K562 (cell line): Measurements from ENCODE around the gene ZNF385C. TPM values are rescaled to one million over a fixed set of nuclear protein-coding genes. Genes with fewer than 3 reads are reported as not detected.

Experiments used
- ATAC-seq: fragments of 200-7000 bp; cut with Tn5 transposase; 3 replicates; pipeline ENCODE4 v1.9.1; 2020; ENCODE audit warnings: moderate library complexity
- BruUV-seq: library from RNA; stranded (reverse); fragments of 400-500 nt; replicated peaks from 2 replicates; lab custom pipeline; 2021; lab: Mats Ljungman, UMichigan
- CTCF ChIA-PET: fragments of 300-600 bp; formaldehyde crosslinking; extraction: SDS; loops from one replicate; lab custom pipeline; 2021; ENCODE audit warnings: low intra/inter-chr PET ratio; lab: Yijun Ruan, JAX
- POLR2A ChIA-PET: fragments of 300-600, 350-650 bp; sonication (Branson Sonifier 250); formaldehyde crosslinking; extraction: SDS; loops from one replicate; lab custom pipeline; 2021; ENCODE audit warnings: antibody characterized with exemption, inconsistent platforms; lab: Yijun Ruan, JAX
- DNase-seq, 4 experiments: peaks; one replicate each; pipeline versions ENCODE4 v3.0.0 to v3.0.0-alpha.2; 2011 to 2018; ENCODE audit warnings: low spot score in 3 of 4, mixed read lengths in 3 of 4; ENCODE audit errors: extremely low read depth in 1 of 4
- FAIRE-seq: peaks from 2 replicates; lab custom pipeline; 2011; peaks lifted over from hg19 to GRCh38; lab: Jason Lieb, UNC
- H2AFZ ChIP-seq: 2 replicates; pipeline ENCODE4 v1.6.0; 2011; ENCODE audit warnings: low read depth, low read length, control low read depth, inconsistent platforms
- H3K27ac ChIP-seq: fragments of 200-600 bp; 3 replicates; pipeline ENCODE4 v1.8.0; 2011; ENCODE audit warnings: low read depth, mild to moderate bottlenecking, control low read depth, inconsistent platforms, low read length, moderate library complexity, mixed read lengths; ENCODE audit errors: extremely low read depth
- H3K27me3 ChIP-seq, 2 experiments: fragments of 300-600 bp in 1 of 2; 2 replicates in 1 of 2; 3 replicates in 1 of 2; pipeline versions ENCODE4 v1.6.0 to v1.8.0; 2011; ENCODE audit warnings: inconsistent platforms in 2 of 2, low read length in 2 of 2, mild to moderate bottlenecking in 1 of 2, mixed read lengths in 1 of 2, moderate library complexity in 1 of 2; ENCODE audit not compliant: control insufficient read depth in 2 of 2, insufficient read depth in 2 of 2
- H3K36me3 ChIP-seq: fragments of 300-600 bp; 3 replicates; pipeline ENCODE4 v1.8.0; 2011; ENCODE audit warnings: mild to moderate bottlenecking, low read length, inconsistent platforms; ENCODE audit not compliant: control insufficient read depth, insufficient read depth
- H3K4me1 ChIP-seq, 2 experiments: fragments of 200-600 bp in 1 of 2; replicated peaks in 1 of 2; 2 replicates in 1 of 2; 3 replicates in 1 of 2; pipeline versions ENCODE4 v1.5.1 to v1.8.0; 2011; ENCODE audit warnings: inconsistent platforms in 2 of 2, low read length in 2 of 2, mild to moderate bottlenecking in 1 of 2, mixed read lengths in 1 of 2, moderate library complexity in 1 of 2; ENCODE audit not compliant: control insufficient read depth in 2 of 2, insufficient read depth in 2 of 2
- H3K4me2 ChIP-seq: 2 replicates; pipeline ENCODE4 v1.6.1; 2011; ENCODE audit warnings: low read length, control low read depth, inconsistent platforms, mixed read lengths; ENCODE audit not compliant: insufficient read depth
- H3K4me3 ChIP-seq: fragments of 200-600 bp; sonication (generic), shearing (Covaris generic); 2 replicates; pipeline ENCODE4 v1.5.1; 2016; ENCODE audit warnings: control low read depth, inconsistent platforms
- H3K79me2 ChIP-seq: fragments of 200-600 bp; 3 replicates; pipeline ENCODE4 v1.8.0; 2011; ENCODE audit warnings: low read length, inconsistent platforms; ENCODE audit not compliant: control insufficient read depth, insufficient read depth
- H3K9ac ChIP-seq, 2 experiments: 2 replicates each; pipeline versions ENCODE4 v1.6.0 to v1.6.1; 2011; ENCODE audit warnings: low read depth in 2 of 2, low read length in 2 of 2, control low read depth in 1 of 2, inconsistent platforms in 1 of 2, mild to moderate bottlenecking in 1 of 2, mixed read lengths in 1 of 2; ENCODE audit not compliant: insufficient read depth in 1 of 2
- H3K9me1 ChIP-seq: one replicate; pipeline ENCODE4 v1.6.0; 2011; ENCODE audit warnings: inconsistent platforms, mild to moderate bottlenecking, low read length, moderate library complexity; ENCODE audit not compliant: control insufficient read depth, insufficient read depth
- H3K9me3 ChIP-seq: replicated peaks from 2 replicates; pipeline ENCODE4 v1.5.1; 2011; ENCODE audit warnings: low read depth, low read length, inconsistent platforms; ENCODE audit not compliant: control insufficient read depth, insufficient read depth
- H4K20me1 ChIP-seq: replicated peaks from 2 replicates; pipeline ENCODE4 v1.6.1; 2011; ENCODE audit warnings: low read length, inconsistent platforms, mixed read lengths; ENCODE audit not compliant: control insufficient read depth, insufficient read depth
- ARID2 ChIP-seq: fragments of 450-650 bp; IDR thresholded peaks from 2 replicates; pipeline ENCODE4 v1.6.1; 2017; ENCODE audit warnings: antibody characterized with exemption, mild to moderate bottlenecking
- CGGBP1 ChIP-seq: fragments of 250-450 bp; sonication (Bioruptor Pico); IDR thresholded peaks from 2 replicates; pipeline ENCODE4 v1.9.0; 2021; ENCODE audit warnings: mild to moderate bottlenecking
- CTBP1 ChIP-seq: fragments of 450-650 bp; IDR thresholded peaks from 2 replicates; pipeline ENCODE4 v1.6.1; 2016; ENCODE audit warnings: borderline replicate concordance
- SRSF3 ChIP-seq: fragments of 200-400 bp; formaldehyde crosslinking; IDR thresholded peaks from 2 replicates; pipeline ENCODE4 v1.6.1; 2016; ENCODE audit warnings: mild to moderate bottlenecking, low read length, moderate library complexity; ENCODE audit not compliant: insufficient read depth
- ZBTB33 ChIP-seq: sonication (generic); formaldehyde crosslinking; IDR thresholded peaks from 2 replicates; pipeline ENCODE4 v1.8.1; 2023; ENCODE audit warnings: mild to moderate bottlenecking, missing genetic modification reagents
- WGBS: fragments of 100-300 bp; shearing (Covaris generic); methylation state at CpG from one replicate; pipeline ENCODE4 v1.1.6; 2016; ENCODE audit warnings: low coverage, mixed read lengths; ENCODE audit not compliant: insufficient coverage; ENCODE audit errors: missing lambda C conversion rate; 5-methylcytosine and 5-hydroxymethylcytosine counted together
- in situ Hi-C: fragments of 300-500 bp; cut with MboI; formaldehyde crosslinking; loops from 4 replicates; pipeline ENCODE4 v1.15.0; 2018; ENCODE audit warnings: inconsistent platforms, mixed read lengths
- intact Hi-C: fragments of 100-400 bp; cut with micrococcal nuclease; formaldehyde crosslinking; loops from 2 replicates; pipeline ENCODE4 v1.14.2; 2022
- polyA plus RNA-seq, 8 experiments: library from polyadenylated mRNA; depleted of rRNA in 4 of 8; stranded (reverse) in 5 of 8; unstranded in 3 of 8; fragments of >200 nt; fragmentation: Nextera tagmentation in 2 of 8; fragmentation: Illumina TruSeq in 1 of 8; extraction: Ambion mirVana in 2 of 8; extraction: Trizol in 1 of 8; gene quantifications; 2 replicates each; pipeline versions ENCODE4 v1.2.1 to v1.2.3, GENCODE V29; 2011 to 2014; ENCODE audit warnings: inconsistent platforms in 1 of 8, missing spikeins in 1 of 8
- total RNA-seq, 7 experiments: library from RNA; depleted of rRNA in 6 of 7; stranded (reverse); fragments of >200 nt in 6 of 7; fragmentation: Illumina TruSeq in 2 of 7; extraction: Trizol in 2 of 7; gene quantifications; 2 replicates each; pipeline versions ENCODE4 v1.2.1 to v1.2.3, GENCODE V29; 2011 to 2021; ENCODE audit warnings: low replicate concordance in 1 of 7

ZNF385C gene
- total and polyA plus RNA-seq, 9 of the 15 experiments (the other 6 are each of a cell fraction or from before 2014, with no cell fraction given) = 0.03 to 0.35 (median 0.18) TPM; not detected in 1

- Histone ChIP-seq H3K36me3 (no peaks in the 10 kb centered on the region), H3K79me2 (no peaks in the 10 kb centered on the region), H3K27ac (no peak overlapping the region)
- FAIRE-seq = no peak
- BruUV-seq = no TSS peak
- TF ChIP-seq ZBTB33 (peak; percentile 16; the same call in 1 of the 2 replicates), SRSF3 (no peak), CTBP1 (no peak), CGGBP1 (CRISPR knock-in tag) (no peak), ARID2 (no peak)
- TF ChIP-seq, all 486 proteins: peak for 1
- H3K4me3 ChIP-seq = no peak overlapping the region
- DNase-seq (no peak), ATAC-seq (no peak)
- POLR2A ChIA-PET = interaction anchor here (0.6 to 1.2 kb wide), 2 partner anchors 11 to 208 kb away, joined by 3 to 4 read pairs; no protein-coding TSS in a partner anchor
- no peaks in the 10 kb centered on the region for H3K9me3 ChIP-seq
- 34% methylated on average over 11 of the region's 11 CpGs for WGBS
- H3K9ac ChIP-seq = peak overlapping the region in 1 of 2 experiments; percentile 37; a peak in 2 of 4 replicates
- no peaks in the 10 kb centered on the region for H3K9me1 ChIP-seq
- intact Hi-C loops (no loop called here), in situ Hi-C loops (loop anchor here (25.0 kb wide), 1 partner anchor 366 kb away; the partner anchor contains the start of gene HAP1)
- no peak overlapping the region for H3K4me2 ChIP-seq
- CTCF ChIA-PET = interaction anchor here (0.6 to 3.2 kb wide), 2 partner anchors 24 to 35 kb away, joined by 3 to 33 read pairs; no protein-coding TSS in a partner anchor
- peaks cover 13 to 33% of the 10 kb centered on the region in 2 experiments; a peak in 4 of 5 replicates for H3K4me1 ChIP-seq
- no peaks in the 10 kb centered on the region for H4K20me1 ChIP-seq
- H3K27me3 ChIP-seq = no peaks in the 10 kb centered on the region
- no peak overlapping the region for H2AFZ ChIP-seq
Observed at GRCh38 chr17:42103221-42103954, 5.1 kb upstream of the ZNF385C start.
